Stimulated activated CD8-positive, alpha-beta memory T cell treated with anti-CD3 and anti-CD28 coated beads, Interleukin-7, amount 100 ng/mL, for 1 hour (primary cell): ENCODE data around the gene NAP1L4.
"Not testable (repeated sequence)": the region's sequence is repeated elsewhere in the genome, so short reads cannot be mapped to it uniquely, and the experiment has no call there.

ENCODE experiments used
- DNase-seq, 2 donors: peaks; one replicate each; pipeline ENCODE4 v3.0.0-alpha.2; 2020; ENCODE audit warnings: low read depth in 2 of 2

NAP1L4 gene

GRCh38 chr11:2937641-2938457, 54.3 kb downstream of the NAP1L4 start:
- not testable (repeated sequence) for DNase-seq

GRCh38 chr11:2934611-2935239, 57.4 kb downstream of the NAP1L4 start:
- DNase-seq, result no peak

GRCh38 chr11:2934021-2934550, 58.0 kb downstream of the NAP1L4 start:
- DNase-seq, result no peak

- DNase-seq, result no peak
Observed at GRCh38 chr11:2933375-2934020, 58.6 kb downstream of the NAP1L4 start.

GRCh38 chr11:2932850-2933251, 59.3 kb downstream of the NAP1L4 start:
- no peak for DNase-seq

GRCh38 chr11:2931771-2932738, 60.1 kb downstream of the NAP1L4 start:
- no peak for DNase-seq

GRCh38 chr11:2931420-2931746, 60.7 kb downstream of the NAP1L4 start:
- no peak for DNase-seq

- DNase-seq, result no peak
Observed at GRCh38 chr11:2930704-2931419, 61.3 kb downstream of the NAP1L4 start.

- no peak for DNase-seq
Observed at GRCh38 chr11:2929950-2930703, 62.0 kb downstream of the NAP1L4 start.

- no peak for DNase-seq
Observed at GRCh38 chr11:2929531-2929949, 62.6 kb downstream of the NAP1L4 start.

- no peak for DNase-seq
Observed at GRCh38 chr11:2928605-2929530, 63.3 kb downstream of the NAP1L4 start, which contains the start of gene PHLDA2. PHLDA2 (minus strand) TSS chr11:2929420; CDS start chr11:2929364, 56 bp downstream.

- no peak for DNase-seq
Observed at GRCh38 chr11:2927851-2928604, 64.1 kb downstream of the NAP1L4 start.

GRCh38 chr11:2927121-2927800, 64.9 kb downstream of the NAP1L4 start:
- DNase-seq, result no peak

- DNase-seq, result no peak
Observed at GRCh38 chr11:2926611-2927051, 65.5 kb downstream of the NAP1L4 start.

GRCh38 chr11:2924821-2925675, 67.1 kb downstream of the NAP1L4 start:
- DNase-seq, result no peak

- no peak for DNase-seq
Observed at GRCh38 chr11:2924381-2924780, 67.7 kb downstream of the NAP1L4 start.
